ENCODE measurements around the gene AGBL2. TPM values are rescaled to one million over a fixed set of nuclear protein-coding genes. Genes with fewer than 3 reads are reported as not detected.
A peak's percentile ranks its signal among the peaks of the same experiment; 100 is the strongest.

AGBL2 gene
- total and polyA plus RNA-seq, 9 of the 15 experiments (the other 6 are each of a cell fraction or from before 2014, with no cell fraction given): 0.57 to 6.5 (median 1.3) TPM

DNA sequence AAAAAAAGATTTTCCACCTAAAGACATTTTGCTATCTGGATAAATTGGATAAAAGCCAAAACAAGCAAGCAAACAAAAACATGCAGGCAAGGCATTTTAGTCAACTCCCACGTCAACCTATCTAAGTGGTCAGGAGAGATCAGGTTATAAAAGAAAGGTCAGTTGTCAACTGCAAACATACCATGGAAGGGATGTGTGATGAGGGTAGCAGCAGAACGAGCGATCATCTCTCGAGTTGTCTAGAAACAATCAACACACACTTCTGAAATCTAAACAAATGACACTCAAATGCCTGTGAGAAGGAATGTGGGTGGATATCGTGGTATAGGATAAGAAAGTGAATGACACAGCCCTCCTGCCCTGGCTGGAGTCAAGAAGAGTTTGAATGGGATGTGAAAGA is 83.7 kb downstream of the AGBL2 start:
- BruUV-seq (replicated peaks): no TSS peak
- Histone ChIP-seq H3K27ac (ENCODE audit: extremely low read depth, low read depth, low read length) (no peak overlapping the region), H2AFZ (ENCODE audit: low read depth, low read length) (no peak overlapping the region), H3K4me1 (replicated peaks in 1 of 2; ENCODE audit: control insufficient read depth in 2 of 2, insufficient read depth in 2 of 2, low read length in 2 of 2) (no peaks in the 10 kb centered on the region), H3K36me3 (ENCODE audit: control insufficient read depth, insufficient read depth, low read length) (peaks cover 84% of the 10 kb centered on the region), H4K20me1 (replicated peaks; ENCODE audit: control insufficient read depth, insufficient read depth, low read length) (no peaks in the 10 kb centered on the region), H3K4me3 (no peak overlapping the region), H3K79me2 (ENCODE audit: control insufficient read depth, insufficient read depth, low read length) (no peaks in the 10 kb centered on the region), H3K9me1 (ENCODE audit: control insufficient read depth, insufficient read depth, low read length) (no peaks in the 10 kb centered on the region), H3K9me3 (replicated peaks; ENCODE audit: control insufficient read depth, insufficient read depth, low read depth, low read length) (no peaks in the 10 kb centered on the region), H3K27me3 (ENCODE audit: control insufficient read depth in 2 of 2, insufficient read depth in 2 of 2, low read length in 2 of 2) (no peaks in the 10 kb centered on the region), H3K4me2 (ENCODE audit: insufficient read depth, low read length) (no peak overlapping the region), H3K9ac (ENCODE audit: insufficient read depth in 1 of 2, low read depth in 2 of 2, low read length in 2 of 2) (no peak overlapping the region)
- TF ChIP-seq NFIC (IDR thresholded peaks at IDR 0.05): peak; percentile 60
- TF ChIP-seq PHF21A (IDR thresholded peaks at IDR 0.05; ENCODE audit: borderline replicate concordance, low read depth): no peak
- TF ChIP-seq ZNF445 (CRISPR knock-in tag; IDR thresholded peaks at IDR 0.05; ENCODE audit: low read depth): no peak
- 66% methylated on average over 5 of the region's 5 CpGs for WGBS (ENCODE audit: insufficient coverage, low coverage, missing lambda C conversion rate)
- intact Hi-C loops (cut with micrococcal nuclease) (no loop called here), in situ Hi-C loops (cut with MboI) (no loop called here)
- POLR2A ChIA-PET: interaction anchor here (1.2 to 1.3 kb wide), 2 partner anchors 8 to 44 kb away, joined by 3 to 4 read pairs; no protein-coding TSS in a partner anchor
- DNase-seq (ENCODE audit: extremely low read depth in 1 of 4, low spot score in 3 of 4) (no peak), FAIRE-seq (no peak), ATAC-seq (no peak; the same call in 2 of the 3 replicates)
- CTCF ChIA-PET (ENCODE audit: low intra/inter-chr PET ratio): no interaction called here

GRCh38 chr11:47628026-47628425 is 87.1 kb downstream of the AGBL2 start:
- Histone ChIP-seq H3K36me3 (ENCODE audit: control insufficient read depth, insufficient read depth, low read length) (peaks cover 84% of the 10 kb centered on the region), H3K27me3 (ENCODE audit: control insufficient read depth in 2 of 2, insufficient read depth in 2 of 2, low read length in 2 of 2) (no peaks in the 10 kb centered on the region), H3K9ac (ENCODE audit: insufficient read depth in 1 of 2, low read depth in 2 of 2, low read length in 2 of 2) (no peak overlapping the region), H3K4me1 (replicated peaks in 1 of 2; ENCODE audit: control insufficient read depth in 2 of 2, insufficient read depth in 2 of 2, low read length in 2 of 2) (no peaks in the 10 kb centered on the region), H3K9me3 (replicated peaks; ENCODE audit: control insufficient read depth, insufficient read depth, low read depth, low read length) (no peaks in the 10 kb centered on the region), H3K79me2 (ENCODE audit: control insufficient read depth, insufficient read depth, low read length) (no peaks in the 10 kb centered on the region), H3K4me2 (ENCODE audit: insufficient read depth, low read length) (no peak overlapping the region), H3K9me1 (ENCODE audit: control insufficient read depth, insufficient read depth, low read length) (no peaks in the 10 kb centered on the region), H3K27ac (ENCODE audit: extremely low read depth, low read depth, low read length) (no peak overlapping the region), H3K4me3 (no peak overlapping the region), H4K20me1 (replicated peaks; ENCODE audit: control insufficient read depth, insufficient read depth, low read length) (no peaks in the 10 kb centered on the region), H2AFZ (ENCODE audit: low read depth, low read length) (no peak overlapping the region)
- no peak for FAIRE-seq
- BruUV-seq (replicated peaks): no TSS peak
- CTCF ChIA-PET (ENCODE audit: low intra/inter-chr PET ratio): no interaction called here
- ATAC-seq: no peak
- 70% methylated on average over 4 of the region's 4 CpGs for WGBS (ENCODE audit: insufficient coverage, low coverage, missing lambda C conversion rate)
- POLR2A ChIA-PET: no interaction called here
- DNase-seq (ENCODE audit: extremely low read depth in 1 of 4, low spot score in 3 of 4): no peak
- in situ Hi-C loops (cut with MboI) (no loop called here), intact Hi-C loops (cut with micrococcal nuclease) (no loop called here)
- TF ChIP-seq, protein P1, sequence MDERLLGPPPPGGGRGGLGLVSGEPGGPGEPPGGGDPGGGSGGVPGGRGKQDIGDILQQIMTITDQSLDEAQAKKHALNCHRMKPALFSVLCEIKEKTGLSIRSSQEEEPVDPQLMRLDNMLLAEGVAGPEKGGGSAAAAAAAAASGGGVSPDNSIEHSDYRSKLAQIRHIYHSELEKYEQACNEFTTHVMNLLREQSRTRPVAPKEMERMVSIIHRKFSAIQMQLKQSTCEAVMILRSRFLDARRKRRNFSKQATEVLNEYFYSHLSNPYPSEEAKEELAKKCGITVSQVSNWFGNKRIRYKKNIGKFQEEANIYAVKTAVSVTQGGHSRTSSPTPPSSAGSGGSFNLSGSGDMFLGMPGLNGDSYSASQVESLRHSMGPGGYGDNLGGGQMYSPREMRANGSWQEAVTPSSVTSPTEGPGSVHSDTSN (CRISPR knock-in tag; IDR thresholded peaks at IDR 0.05; ENCODE audit: low read depth): no peak
- TF ChIP-seq, protein P1 (tag; conservative IDR thresholded peaks at IDR 0.05; ENCODE audit: low read depth): peak; percentile 44
- no peak for TF ChIP-seq SMAD3 (CRISPR knock-in tag; conservative IDR thresholded peaks at IDR 0.05)

All from K562 (cell line).